Stimulated activated CD4-positive, alpha-beta T cell treated with anti-CD3 and anti-CD28 coated beads, Interleukin-12 subunit alpha, Interleukin-12 subunit beta, amount 100 ng/mL, for 48 hours (primary cell): ENCODE results near the gene SH3PXD2B.
"Not testable (repeated sequence)": the region's sequence is repeated elsewhere in the genome, so short reads cannot be mapped to it uniquely, and the experiment has no call there.

ENCODE experiments used
- DNase-seq, 3 donors: peaks; one replicate each; pipeline ENCODE4 v3.0.0-alpha.2; 2020; ENCODE audit warnings: low read depth in 2 of 3, low spot score in 1 of 3

The SH3PXD2B gene

GRCh38 chr5:172403817-172404216 lies 50.5 kb downstream of the SH3PXD2B start:
- DNase-seq = no peak

DNA sequence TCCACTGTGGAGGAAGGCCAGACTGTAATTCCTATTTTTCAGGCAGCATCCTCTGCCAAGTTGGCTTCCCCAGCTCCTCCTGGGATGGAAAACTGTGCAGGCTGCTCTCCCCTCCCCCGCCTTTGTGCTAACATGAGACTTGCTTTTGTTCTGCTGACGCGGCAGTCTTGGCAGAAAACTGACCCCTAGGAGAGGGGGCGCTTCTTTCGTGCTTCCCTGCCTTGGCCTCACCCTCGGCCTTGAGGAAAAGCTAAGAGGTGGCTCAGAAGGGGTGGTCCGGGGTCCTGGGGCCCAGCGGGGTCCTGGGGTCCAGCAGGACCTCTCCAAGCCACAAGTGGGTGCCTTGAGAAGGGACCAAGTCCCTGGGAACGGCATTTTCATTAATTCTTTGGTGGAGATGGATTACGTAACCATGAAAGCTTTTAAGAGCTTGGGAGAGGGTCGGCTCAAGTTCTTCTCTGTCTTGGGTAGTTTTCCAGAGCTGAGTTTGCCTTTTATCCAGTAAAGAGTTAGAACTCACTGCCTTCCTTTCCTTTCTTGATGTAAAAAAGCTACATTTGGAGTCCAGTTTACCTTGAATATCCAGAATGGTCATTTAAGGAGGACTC lies 51.0 kb downstream of the SH3PXD2B start:
- no peak for DNase-seq

DNA sequence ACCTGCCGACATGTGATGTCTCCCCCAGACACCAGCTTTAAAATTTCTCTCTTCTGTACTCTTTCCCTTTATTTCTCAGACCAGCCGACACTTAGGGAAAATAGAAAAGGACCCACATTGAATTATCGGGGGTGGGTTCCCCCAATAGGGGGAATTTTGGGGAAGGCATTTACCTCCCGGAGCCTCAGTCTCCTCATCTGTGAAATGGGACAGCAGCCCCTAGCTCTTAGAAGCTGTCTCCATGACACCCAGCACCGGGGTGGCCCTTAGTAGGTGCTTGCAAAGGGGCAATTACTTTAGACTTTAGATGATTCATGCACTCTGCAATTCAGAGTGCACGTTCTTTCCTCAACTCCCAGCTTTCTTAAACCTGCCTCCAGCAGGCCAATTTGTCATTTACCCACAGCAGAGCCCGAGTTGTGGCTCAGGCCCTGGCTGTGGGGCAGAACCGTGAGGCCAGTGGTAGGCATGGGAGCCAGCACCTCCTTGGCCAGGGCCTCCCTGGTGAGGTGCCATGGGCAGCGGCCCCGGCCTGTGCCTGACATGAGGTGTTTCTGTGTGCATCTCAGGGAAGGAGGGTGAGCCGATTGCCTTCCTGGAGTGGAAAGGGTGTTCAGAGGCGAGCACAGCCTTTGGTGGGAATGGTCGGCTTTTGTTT lies 51.7 kb downstream of the SH3PXD2B start:
- no peak for DNase-seq

DNA sequence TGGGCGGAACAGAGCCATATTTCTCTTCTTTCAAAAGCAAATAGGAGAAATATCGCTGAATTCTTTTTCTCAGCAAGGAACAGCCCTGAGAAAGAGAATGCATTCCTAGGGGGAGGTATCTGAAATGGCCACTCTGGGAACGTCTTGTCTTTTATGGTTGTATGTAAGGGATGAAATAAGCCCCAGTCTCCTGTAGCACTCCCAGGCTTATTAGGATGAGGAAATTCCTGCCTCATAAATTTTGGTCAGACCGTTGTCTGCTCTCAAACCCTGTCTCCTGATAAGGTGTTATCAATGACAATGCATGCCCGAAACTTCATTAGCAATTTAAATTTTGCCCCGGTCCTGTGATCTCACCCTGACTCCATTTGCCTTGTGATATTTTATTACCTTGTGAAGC lies 52.3 kb downstream of the SH3PXD2B start:
- not testable (repeated sequence) for DNase-seq

GRCh38 chr5:172399826-172400225 lies 54.5 kb downstream of the SH3PXD2B start:
- no peak for DNase-seq

GRCh38 chr5:172399336-172399735 lies 55.0 kb downstream of the SH3PXD2B start:
- no peak for DNase-seq

GRCh38 chr5:172398645-172399044 lies 55.7 kb downstream of the SH3PXD2B start:
- not testable (repeated sequence) for DNase-seq

GRCh38 chr5:172396994-172397393 lies 57.3 kb downstream of the SH3PXD2B start:
- not testable (repeated sequence) for DNase-seq

- DNase-seq = no peak
Observed at GRCh38 chr5:172396220-172396619, 58.1 kb downstream of the SH3PXD2B start.

GRCh38 chr5:172395483-172395882 lies 58.8 kb downstream of the SH3PXD2B start:
- DNase-seq = no peak

DNA sequence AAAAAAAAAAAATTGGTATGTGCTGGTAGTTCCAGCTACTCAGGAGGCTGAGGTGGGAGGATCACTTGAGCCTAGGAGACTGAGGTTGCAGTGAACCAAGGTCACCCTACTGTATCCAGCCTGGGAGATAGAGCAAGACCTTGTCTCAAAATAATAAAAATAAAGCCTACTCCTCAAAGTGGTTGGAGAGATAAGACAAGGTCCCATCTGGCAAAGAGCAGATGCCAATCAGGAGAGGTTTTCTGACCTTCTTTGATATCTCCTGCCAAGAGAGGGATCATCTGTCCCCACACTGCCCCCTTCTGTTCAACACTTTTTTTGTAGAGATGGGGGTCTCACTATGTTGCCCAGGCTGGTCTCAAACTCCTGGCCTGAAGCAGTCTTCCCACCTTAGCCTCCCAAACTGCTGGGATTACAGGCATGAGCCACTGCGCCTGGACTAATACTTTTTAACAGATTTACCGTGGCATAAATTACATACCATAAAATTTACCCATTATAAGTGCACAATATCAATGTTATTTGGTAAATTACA lies 64.7 kb downstream of the SH3PXD2B start:
- DNase-seq = no peak

- no peak for DNase-seq
Observed at GRCh38 chr5:172388246-172388733, 66.0 kb downstream of the SH3PXD2B start.

GRCh38 chr5:172385707-172386106 lies 68.6 kb downstream of the SH3PXD2B start:
- no peak for DNase-seq

GRCh38 chr5:172385010-172385563 lies 69.2 kb downstream of the SH3PXD2B start:
- DNase-seq = no peak

DNA sequence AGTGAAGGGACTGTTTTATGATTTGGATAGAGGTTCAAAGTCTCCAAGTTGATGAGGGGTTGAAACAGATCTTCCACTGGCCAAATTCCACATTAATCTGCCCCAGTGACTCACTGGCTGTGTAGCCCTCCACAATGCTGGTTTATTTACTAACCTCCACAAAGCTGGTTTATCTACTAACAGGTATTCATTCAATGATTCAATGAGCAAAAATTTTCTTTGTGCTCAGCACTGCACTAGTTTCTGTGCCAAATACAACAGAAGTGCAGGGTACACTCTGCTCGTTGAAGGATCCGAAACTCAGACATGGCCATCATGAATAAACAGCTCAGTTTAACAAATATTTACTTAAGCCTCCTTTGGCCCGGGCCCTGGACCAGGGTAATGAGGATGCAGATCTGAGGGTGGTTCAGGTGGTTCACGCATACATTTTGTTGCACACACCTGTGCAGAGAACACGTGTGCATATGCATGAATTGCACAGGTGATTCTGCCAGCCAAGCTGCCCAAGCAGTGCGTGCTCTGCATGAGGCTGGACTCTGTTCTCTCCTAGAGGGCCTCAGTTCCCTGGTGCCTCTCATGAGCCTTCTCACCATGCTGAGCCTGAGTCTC lies 71.0 kb downstream of the SH3PXD2B start:
- no peak for DNase-seq

GRCh38 chr5:172380987-172381643 lies 73.2 kb downstream of the SH3PXD2B start:
- DNase-seq = no peak

DNA sequence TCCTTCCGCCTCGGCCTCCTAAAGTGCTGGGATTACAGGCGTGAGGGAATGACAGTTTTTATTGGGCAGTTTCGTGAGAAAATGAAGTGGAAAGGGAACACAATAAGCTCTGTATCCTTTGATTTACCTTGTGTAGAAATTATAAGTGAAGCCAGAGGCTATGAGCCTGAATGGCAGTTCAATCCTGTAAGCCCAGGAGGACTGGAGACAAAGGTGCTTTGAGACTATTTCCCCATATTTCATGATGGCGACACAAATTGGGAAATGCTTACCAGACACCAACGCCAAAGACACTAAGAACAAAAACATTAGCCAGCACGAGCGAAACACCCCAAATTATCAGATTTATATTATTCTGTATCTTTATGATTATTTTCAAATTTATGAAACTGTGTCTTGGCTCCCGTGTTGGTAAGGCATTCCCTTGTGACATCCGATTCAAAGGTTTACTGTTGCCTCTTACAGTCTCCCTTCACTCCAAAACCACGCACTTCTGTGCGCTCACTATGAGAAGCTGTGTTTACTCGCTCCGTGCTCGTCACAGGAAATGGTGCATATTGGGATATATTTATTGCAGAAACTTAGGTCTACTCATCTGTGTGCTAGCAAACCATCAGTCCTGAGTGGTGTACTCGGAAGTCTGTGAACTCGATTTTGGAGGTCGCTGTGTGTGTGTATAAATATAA lies 73.9 kb downstream of the SH3PXD2B start:
- no peak for DNase-seq

DNA sequence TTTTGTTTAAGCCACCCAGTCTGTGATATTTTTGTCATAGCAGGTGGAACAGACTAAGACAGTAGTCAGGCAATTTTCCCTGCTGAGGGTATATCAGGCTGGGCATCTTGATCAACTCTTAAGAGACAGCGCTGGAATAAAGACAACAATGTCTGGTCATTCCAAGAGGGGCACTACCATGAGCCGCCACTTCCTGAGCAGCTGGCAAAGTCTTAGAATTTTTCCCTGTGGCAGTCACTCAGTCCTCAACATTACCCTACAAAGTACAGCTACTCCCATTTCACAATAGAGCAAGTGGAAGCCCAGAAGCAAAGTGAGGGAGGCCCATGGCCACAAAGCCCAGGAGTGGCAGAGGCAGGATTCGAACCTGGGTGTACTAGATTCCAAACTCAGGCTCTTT lies 74.8 kb downstream of the SH3PXD2B start:
- no peak for DNase-seq

- no peak for DNase-seq
Observed at GRCh38 chr5:172377856-172378255, 76.5 kb downstream of the SH3PXD2B start.

GRCh38 chr5:172377438-172377837 lies 76.9 kb downstream of the SH3PXD2B start:
- no peak for DNase-seq

GRCh38 chr5:172374783-172375182 lies 79.5 kb downstream of the SH3PXD2B start:
- no peak for DNase-seq
